A549 treated with RU486 at 1 μM for 4 hours (cell line): Measurements from ENCODE around the gene NDUFS2. TPM values are rescaled to one million over a fixed set of nuclear protein-coding genes. Genes with fewer than 3 reads are reported as not detected.

ENCODE experiments used
- total RNA-seq: library from RNA; stranded (reverse); fragments of 200-300 nt; extraction: Qiagen RNA extraction; gene quantifications from 5 replicates; pipeline ENCODE4 v1.2.3, GENCODE V29; 2022; ENCODE audit warnings: low read depth

NDUFS2 gene
- 81.9 to 101 TPM (median 84.4 TPM) in 5 replicates for total RNA-seq

DNA sequence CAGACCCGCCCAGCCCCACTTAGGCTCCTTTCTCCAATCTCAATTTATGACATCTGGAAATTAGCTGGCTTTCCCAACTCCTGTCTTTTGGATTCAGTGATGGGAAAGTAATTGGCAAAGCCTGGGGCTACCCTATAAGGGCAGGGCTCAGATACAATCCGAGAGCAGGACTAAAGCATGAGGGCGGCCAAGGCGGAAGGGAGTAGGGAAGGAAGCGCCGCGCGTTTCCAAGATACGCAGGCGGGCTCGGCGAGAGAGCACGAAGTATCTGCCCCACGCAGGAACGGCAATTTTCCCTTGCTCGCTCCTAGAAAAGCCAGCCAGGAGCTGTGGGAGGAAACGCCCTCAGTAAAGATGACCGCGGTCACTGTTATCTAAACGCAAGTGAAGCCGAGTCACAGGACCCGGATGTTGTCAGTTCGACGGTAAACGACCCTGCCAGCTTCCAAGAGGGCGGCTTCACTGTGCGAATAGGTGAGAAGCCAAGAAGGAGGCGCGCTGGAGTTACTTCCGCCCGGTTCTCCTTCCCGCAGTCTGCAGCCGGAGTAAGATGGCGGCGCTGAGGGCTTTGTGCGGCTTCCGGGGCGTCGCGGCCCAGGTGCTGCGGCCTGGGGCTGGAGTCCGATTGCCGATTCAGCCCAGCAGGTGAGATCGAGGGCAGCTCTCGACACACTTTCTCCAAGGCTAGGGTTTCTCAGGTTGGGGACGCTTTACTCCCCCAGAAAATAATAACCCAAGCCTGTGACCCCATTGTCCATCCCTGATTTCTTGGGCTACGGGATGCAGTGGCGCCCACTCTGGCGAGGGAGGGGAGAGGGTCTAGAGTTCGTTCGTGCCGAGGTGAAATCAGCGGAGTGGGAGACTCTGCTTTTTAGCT, at the start of gene NDUFS2:
Gene NDUFS2, plus strand, starts transcription at position 532 of the 877 bp plus-strand sequence. Its CDS starts 19 bp downstream, at position 551.

GRCh38 chr1:161153682-161154337, 48.4 kb upstream of the NDUFS2 start, which contains the start of gene UFC1:
Gene UFC1 (plus strand): TSS chr1:161153978. CDS start chr1:161153998, 20 bp downstream.

GRCh38 chr1:161159087-161159912, 42.9 kb upstream of the NDUFS2 start, which contains the start of gene USP21:
Gene USP21 (plus strand): TSS chr1:161159500. CDS start chr1:161160641, 1,141 bp downstream.

GRCh38 chr1:161165742-161166668, 36.2 kb upstream of the NDUFS2 start, which contains the start of gene PPOX:
Gene PPOX (plus strand): TSS chr1:161166426. CDS start chr1:161166848, 422 bp downstream.

DNA sequence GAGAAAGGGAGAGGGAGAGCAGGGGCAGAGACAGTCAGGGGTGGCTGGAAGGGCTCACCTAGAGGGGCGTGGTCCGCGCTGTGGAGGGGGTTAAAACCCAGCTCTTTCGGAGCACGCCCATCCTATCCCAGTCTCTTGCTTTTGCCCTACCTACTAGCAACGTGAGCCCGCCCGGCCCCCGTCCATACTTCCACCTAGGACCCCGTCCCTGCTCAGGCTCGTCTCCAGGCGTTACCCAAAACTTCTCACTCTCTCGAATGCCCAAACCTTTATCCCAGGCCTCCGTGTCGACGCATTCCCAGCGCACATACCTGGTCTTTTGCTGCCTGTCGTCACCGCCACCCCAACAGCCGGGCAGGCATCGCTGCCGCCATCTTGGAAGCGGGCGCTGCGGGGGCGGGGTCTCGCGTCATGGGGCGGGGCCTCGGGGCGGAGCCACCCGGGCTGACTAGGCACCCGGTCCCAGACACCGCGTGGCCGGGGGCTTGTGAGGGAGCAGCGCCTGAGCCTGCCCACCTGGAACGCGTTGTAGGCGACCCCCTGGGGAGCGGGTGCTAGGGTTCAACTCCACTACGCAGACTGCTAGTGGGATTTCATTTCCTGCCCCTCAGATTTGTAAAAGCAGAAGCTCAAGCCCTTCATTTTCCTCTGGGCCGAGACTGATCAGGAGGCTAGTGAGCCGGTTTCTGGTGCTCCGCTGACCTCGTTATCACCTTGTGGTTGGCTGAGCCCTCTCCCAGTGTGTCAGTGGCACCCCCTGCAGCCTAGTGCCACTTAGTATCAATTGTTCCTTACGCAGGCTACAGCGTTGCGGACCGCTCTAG, 24.8 kb upstream of the NDUFS2 start, which contains the start of gene B4GALT3:
Gene B4GALT3, minus strand, starts transcription at position 396 of the 824 bp plus-strand sequence. CDS start 1,447 bp downstream, outside the sequence.

GRCh38 chr1:161198897-161199431, 3.2 kb upstream of the NDUFS2 start, which contains the start of gene ADAMTS4:
Gene ADAMTS4 (minus strand): TSS chr1:161199054. CDS start chr1:161198627, 427 bp downstream.

GRCh38 chr1:161215076-161215475, 12.9 kb downstream of the NDUFS2 start, which contains the start of gene FCER1G:
Gene FCER1G (plus strand): TSS chr1:161215295. CDS start chr1:161215322, 27 bp downstream.

GRCh38 chr1:161225534-161226319, 23.6 kb downstream of the NDUFS2 start, which contains the start of gene TOMM40L:
Gene TOMM40L (plus strand): TSS chr1:161226060. CDS start chr1:161226490, 430 bp downstream.

DNA sequence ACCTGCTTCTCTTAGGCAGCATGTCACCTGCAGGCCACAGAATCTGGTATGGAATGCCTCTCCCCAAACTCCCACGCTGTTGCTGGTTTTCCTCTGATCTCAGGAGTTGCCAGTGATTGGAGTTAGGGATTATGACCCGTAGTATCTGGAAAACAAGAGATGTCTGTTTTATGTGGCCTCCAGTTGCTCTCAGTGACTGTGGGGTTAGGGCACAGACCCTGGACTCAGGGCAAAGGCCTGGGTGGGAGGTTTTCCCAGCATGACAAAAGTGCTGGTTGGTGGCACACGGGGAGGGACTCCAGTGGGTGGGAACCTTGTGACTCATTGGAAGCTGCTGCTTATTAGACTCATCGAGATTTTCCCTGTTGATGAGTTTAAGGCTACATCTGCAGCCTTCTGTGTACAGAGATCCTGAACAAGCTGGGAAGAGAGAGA, 35.9 kb downstream of the NDUFS2 start, which contains the start of gene NR1I3:
Gene NR1I3, minus strand, starts transcription at position 165 of the 435 bp plus-strand sequence. CDS start 1,638 bp downstream, outside the sequence.

DNA sequence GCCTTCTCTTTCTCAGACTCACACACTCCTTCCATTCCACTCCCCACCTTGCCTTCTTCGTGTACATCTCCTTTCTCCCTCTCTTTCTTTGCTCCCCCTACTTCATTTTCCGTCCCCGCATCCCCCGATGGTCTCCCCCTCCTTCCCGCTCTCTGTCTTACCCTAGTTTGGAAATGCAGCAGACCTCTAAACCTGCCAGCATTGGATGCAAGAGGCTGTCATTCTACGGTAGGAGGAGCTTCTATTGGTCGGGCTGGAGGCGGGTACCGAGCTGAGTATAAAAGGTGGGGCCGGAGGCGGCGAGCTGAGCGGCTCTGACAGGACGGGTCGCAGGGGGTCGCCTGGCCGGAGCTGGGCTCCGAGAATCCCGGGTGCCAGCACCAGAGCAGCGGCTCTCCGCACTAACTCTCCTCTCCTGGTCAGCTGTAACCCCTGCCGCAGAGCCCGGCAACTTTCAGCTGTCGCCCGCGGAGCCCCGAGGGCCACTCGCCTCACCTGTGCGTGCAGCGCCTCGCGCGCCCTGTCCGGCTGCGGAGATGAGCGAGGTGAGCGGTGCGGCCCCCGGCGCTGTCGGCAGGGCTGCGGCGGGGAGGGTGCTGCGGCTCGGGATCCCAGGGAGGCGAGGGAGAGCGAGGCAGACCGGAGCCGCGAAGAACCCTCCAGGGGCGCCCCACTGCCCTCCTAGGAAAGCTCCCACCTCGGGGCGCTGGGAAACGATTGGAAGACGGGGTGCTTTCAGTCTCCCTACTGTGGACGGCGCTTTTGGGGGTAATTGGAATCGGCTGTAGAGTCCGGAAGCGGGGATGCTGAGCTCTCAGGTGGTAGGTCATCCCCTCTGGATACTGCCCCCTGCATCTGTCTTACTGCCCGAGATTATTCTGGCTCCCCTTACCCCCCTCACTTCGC, 56.5 kb downstream of the NDUFS2 start, which contains the start of gene PCP4L1:
Gene PCP4L1, plus strand, starts transcription at position 307 of the 906 bp plus-strand sequence. Its CDS starts 230 bp downstream, at position 537.

Other genes with a start within 250 kb of the NDUFS2 start
- gene ITLN2, start 247.6 kb upstream of the NDUFS2 start, total RNA-seq: 0.22 to 0.33 TPM in 2 of 5 replicates, not detected in the others
- gene F11R, start 181.2 kb upstream of the NDUFS2 start, total RNA-seq: 39.5 to 67.9 TPM (median 59.7 TPM) in 5 replicates
- 0.34 to 0.41 TPM in 2 of 5 replicates, not detected in the others for gene TSTD1, start 163.4 kb upstream of the NDUFS2 start, total RNA-seq
- 48.4 to 53.4 TPM (median 50.6 TPM) in 5 replicates for gene USF1, start 156.4 kb upstream of the NDUFS2 start, total RNA-seq
- 0.07 to 0.14 TPM (median 0.11 TPM) in 5 replicates for gene ARHGAP30, start 132.5 kb upstream of the NDUFS2 start, total RNA-seq
- gene NECTIN4, start 112.8 kb upstream of the NDUFS2 start, total RNA-seq: 1.5 to 2.2 TPM (median 1.9 TPM) in 5 replicates
- 1.2 to 2.4 TPM (median 1.6 TPM) in 5 replicates for gene KLHDC9, start 104.0 kb upstream of the NDUFS2 start, total RNA-seq
- 118 to 142 TPM (median 129 TPM) in 5 replicates for gene PFDN2, start 84.3 kb upstream of the NDUFS2 start, total RNA-seq
- gene NIT1, start 84.3 kb upstream of the NDUFS2 start, total RNA-seq: 24.4 to 32.0 TPM (median 31.3 TPM) in 5 replicates
- gene DEDD, start 69.7 kb upstream of the NDUFS2 start, total RNA-seq: 26.1 to 32.6 TPM (median 30.9 TPM) in 5 replicates
- gene UFC1, start 48.4 kb upstream of the NDUFS2 start, total RNA-seq: 87.5 to 152 TPM (median 96.7 TPM) in 5 replicates
- gene USP21, start 42.9 kb upstream of the NDUFS2 start, total RNA-seq: 18.0 to 24.6 TPM (median 20.0 TPM) in 5 replicates
- gene PPOX, start 35.9 kb upstream of the NDUFS2 start, total RNA-seq: 10.7 to 14.9 TPM (median 12.9 TPM) in 5 replicates
- gene B4GALT3, start 24.9 kb upstream of the NDUFS2 start, total RNA-seq: 24.3 to 29.3 TPM (median 28.7 TPM) in 5 replicates
- gene ADAMTS4, start 3.3 kb upstream of the NDUFS2 start, total RNA-seq: not detected in 5 replicates
- gene FCER1G, start 12.9 kb downstream of the NDUFS2 start, total RNA-seq: 0.51 TPM in 1 of 5 replicates, not detected in the others
- 6.6 TPM in 1 of 5 replicates, not detected in the others for gene APOA2, start 21.3 kb downstream of the NDUFS2 start, total RNA-seq
- 9.9 to 11.5 TPM (median 11.1 TPM) in 5 replicates for gene TOMM40L, start 23.7 kb downstream of the NDUFS2 start, total RNA-seq
- not detected in 5 replicates for gene NR1I3, start 35.8 kb downstream of the NDUFS2 start, total RNA-seq
- 0.09 to 0.13 TPM in 2 of 5 replicates, not detected in the others for gene PCP4L1, start 56.4 kb downstream of the NDUFS2 start, total RNA-seq
- gene MPZ, start 107.6 kb downstream of the NDUFS2 start, total RNA-seq: 0.17 to 0.35 TPM (median 0.30 TPM) in 5 replicates
- 233 to 270 TPM (median 243 TPM) in 5 replicates for gene SDHC, start 112.0 kb downstream of the NDUFS2 start, total RNA-seq
- gene CFAP126, start 165.5 kb downstream of the NDUFS2 start, total RNA-seq: 0.14 to 0.56 TPM (median 0.28 TPM) in 4 of 5 replicates, not detected in the other